Measurements from ENCODE around the gene NCF1.
"Not testable (repeated sequence)": the region's sequence is repeated elsewhere in the genome, so short reads cannot be mapped to it uniquely, and the experiment has no call there.

Gene NCF1

DNA sequence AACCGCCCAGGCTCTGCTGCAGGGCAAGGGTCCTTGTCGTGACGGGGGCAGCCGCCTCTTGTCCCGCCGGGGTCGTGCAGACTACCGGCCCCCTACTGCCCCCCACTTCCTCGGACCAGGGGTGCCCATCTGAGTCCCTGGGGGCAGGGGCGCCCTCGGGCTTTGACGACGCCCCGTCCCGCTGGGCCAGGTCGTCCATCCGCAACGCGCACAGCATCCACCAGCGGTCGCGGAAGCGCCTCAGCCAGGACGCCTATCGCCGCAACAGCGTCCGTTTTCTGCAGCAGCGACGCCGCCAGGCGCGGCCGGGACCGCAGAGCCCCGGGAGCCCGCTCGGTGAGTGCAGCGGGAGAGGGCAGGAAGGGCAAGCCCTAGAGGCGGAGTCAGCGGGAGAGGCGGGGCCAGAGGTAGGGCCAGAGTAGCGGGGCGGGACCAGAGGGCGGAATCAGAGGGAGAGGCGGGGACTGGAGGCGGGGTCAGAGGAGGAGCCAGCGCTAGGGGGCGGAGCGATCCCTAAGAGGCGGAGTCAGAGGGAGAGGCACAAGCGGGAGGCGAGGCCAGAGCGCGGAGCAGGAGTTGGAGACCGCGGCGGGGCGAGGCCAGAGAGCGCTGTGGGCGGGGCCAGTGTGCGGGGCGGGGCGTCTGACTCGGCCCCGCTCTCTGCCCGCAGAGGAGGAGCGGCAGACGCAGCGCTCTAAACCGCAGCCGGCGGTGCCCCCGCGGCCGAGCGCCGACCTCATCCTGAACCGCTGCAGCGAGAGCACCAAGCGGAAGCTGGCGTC lies 14.7 kb downstream of the NCF1 start:
- DNase-seq (ENCODE audit: low spot score), result peak; percentile 93

DNA sequence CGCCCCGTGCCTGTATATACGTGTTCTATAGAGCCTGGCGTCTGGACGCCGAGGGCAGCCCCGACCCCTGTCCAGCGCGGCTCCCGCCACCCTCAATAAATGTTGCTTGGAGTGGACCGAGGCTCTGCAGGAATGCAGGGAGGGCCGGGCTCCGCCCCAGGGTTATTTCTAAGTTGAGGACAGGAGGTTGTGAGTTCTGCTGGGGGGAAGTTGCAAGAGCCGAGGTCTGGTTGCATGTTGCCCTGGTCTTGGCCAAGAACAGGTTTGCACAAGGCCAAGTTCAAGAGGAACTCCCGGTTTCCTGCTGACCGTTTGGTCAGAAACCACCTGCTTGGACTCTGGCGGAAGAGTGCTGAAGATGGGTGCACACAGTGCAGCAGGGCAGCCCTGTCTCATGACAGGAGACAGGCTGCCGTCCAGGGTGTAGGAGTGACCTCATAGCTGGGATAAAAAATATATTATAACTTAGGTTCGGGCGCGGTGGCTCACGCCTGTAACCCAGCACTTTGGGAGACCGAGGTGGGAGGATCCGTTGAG lies 15.5 kb downstream of the NCF1 start:
- DNase-seq (ENCODE audit: low spot score), result not testable (repeated sequence)

DNA sequence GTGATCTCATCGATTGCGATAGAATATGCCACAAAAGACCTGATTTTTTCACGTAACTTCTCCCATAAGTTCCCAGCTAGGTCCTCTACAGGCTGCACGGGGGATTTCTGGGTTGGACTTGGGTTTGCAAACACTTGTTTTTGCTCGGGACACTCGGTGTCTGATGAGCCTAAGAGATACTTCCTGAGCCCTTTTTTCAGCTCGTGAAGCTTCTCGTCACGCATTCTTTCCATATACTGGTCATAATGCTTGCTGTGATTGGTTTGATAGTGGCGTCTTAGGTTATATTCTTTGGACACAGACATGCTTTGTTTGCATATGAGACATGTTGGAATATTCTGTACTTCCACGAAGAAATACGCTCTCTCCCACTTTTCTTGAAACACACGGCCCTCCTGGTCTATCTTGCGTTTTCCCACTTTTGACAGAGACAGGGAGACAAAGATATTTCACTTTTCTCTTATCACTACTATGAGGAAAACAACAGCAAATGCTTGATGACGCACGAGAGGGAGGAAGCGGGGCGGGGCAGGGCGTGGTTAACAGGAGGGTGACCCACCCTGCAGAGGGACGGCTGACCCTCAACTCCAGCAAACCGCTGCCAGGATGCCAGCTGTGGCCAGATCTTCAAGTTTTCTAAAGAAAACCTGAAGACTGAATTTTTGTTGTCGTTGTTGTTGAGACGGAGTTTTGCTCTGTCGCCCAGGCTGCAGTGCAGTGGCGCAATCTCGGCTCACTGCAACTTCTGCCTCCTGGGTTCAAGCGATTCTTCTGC lies 24.2 kb downstream of the NCF1 start:
- not testable (repeated sequence) for DNase-seq (ENCODE audit: low spot score)

DNA sequence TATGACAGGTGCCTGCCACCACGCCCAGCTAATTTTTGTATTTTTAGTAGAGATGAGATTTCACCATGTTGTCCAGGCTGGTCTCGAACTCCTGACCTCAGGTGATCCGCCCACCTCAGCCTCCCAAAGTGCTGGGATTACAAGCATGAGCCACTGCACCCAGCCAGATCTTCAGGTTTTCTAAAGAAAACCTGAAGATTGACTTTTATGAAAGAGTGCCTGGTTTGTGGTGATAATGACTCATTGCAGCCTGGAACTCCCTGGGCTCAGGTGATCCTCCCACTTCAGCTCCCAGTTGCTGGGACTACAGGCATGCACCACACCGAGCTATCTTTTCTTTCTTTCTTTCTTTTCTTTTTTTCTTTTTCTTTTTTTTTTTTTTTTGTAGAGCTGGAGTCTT lies 24.8 kb downstream of the NCF1 start:
- not testable (repeated sequence) for DNase-seq (ENCODE audit: low spot score)

DNA sequence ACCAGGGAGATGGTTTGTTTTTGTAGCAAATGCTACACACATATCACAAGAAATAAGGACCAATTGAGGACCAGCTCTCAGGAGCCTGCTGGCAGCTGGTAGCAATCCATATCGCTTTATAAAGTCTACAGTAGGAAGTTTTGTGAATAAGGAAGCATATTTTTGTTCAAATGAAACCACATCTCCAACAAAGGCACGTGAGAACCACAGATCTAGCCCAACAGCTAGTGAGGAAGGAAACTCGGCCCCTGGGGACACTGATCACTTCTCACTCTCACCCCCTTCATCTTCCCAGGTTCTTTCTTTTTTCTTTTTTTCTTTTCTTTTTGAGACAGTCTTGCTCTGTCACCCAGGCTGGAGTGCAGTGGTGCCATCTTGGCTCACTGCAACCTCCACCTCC lies 42.1 kb downstream of the NCF1 start:
- not testable (repeated sequence) for DNase-seq (ENCODE audit: low spot score)

DNA sequence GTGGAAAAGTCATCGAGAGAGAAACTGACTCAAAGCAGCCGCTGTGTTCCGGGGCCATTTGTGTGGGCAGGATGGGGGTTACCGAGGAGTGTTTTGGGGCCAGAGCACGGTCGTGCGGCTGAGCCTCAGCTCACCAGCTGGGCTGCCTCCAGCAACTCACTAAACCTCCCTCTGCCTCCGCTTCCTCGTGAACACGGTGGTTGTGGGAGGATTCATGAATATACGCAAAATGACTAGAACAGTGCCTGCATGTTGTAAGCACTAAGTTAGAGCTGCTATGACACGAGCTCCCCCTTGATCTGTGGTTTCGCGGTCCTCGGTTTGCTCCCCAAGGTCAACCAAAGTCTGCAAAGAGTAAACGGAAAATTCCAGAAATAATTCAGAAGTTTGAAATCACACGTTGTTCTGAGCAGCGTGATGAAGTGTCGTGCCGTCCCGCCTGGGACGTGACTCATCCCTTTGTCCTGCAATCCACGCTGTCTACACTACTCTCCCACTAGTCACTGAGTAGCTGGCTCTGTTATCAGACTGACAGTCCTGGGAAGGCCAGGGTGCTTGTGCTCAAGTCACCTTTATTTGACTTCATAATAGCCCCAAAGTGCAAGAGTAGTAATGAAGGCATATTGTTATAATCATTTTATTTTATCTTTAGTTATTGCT lies 46.5 kb downstream of the NCF1 start:
- DNase-seq (ENCODE audit: low spot score), result not testable (repeated sequence)

DNA sequence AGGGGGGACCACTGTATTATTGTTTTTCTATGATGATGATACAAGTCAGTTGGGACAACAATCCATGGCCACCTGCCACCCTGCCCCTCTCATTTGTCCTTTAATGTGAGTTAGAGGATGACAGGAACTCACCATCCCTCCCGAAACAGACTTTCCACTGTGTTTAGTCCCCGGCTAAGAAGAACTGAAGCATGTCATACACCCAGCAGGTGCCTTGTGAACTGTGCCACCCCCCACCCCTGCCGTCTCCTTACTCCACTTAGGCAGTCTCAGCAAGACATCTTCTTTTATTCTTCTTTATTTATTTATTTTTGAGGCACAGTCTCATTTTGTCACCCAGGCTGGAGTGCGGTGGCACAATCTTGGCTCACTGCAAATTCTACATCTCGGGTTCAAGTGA lies 47.4 kb downstream of the NCF1 start:
- DNase-seq (ENCODE audit: low spot score), result not testable (repeated sequence)

DNA sequence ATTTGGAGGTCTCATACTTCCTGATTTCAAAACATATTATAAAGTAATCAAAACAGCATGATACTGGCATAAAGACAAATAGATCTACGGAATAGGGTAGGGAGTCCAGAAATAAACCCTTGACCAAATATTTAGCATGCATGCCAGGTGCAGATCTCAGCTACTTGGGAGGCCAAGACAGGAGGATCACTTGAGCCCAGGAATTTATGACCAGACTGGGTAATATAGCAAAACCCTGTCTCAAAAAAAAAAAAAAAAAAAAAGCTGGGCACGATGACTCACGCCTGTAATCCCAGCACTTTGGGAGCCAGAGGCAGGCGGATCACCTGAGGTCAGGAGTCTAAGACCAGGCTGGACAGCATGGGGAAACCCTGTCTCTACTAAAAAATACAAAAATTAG lies 56.1 kb downstream of the NCF1 start:
- not testable (repeated sequence) for DNase-seq (ENCODE audit: low spot score)

DNA sequence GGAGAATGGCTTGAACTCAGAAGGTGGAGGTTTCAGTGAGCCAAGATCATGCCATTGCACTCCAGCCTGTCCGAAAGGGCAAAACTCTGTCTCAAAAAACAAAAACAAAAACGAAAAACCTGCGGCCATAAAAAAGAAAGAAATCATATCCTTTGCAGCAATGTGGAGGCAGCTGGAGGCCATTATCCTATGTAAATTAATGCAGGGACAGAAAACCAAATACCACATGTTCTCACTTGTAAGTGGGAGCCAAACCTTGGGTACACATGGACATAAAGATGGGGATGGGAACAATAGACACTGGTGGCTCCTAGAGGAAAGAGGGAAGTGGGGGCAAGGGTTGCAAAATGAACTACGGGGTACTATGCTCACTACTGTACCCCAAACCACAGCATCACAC lies 56.6 kb downstream of the NCF1 start:
- DNase-seq (ENCODE audit: low spot score), result not testable (repeated sequence)
